Activated CD8-positive, alpha-beta T cell treated with anti-CD3 and anti-CD28 coated beads for 36 hours (primary cell): ENCODE measurements around the gene B4GALT3. TPM values are rescaled to one million over a fixed set of nuclear protein-coding genes. Genes with fewer than 3 reads are reported as not detected.
A peak's percentile ranks its signal among the peaks of the same experiment; 100 is the strongest.

Experiments used
- ATAC-seq: fragments of 200-7000 bp; cut with Tn5 transposase; one replicate; pipeline ENCODE4 v1.10.0; 2021; ENCODE audit warnings: mild to moderate bottlenecking, moderate library complexity
- CTCF ChIA-PET: fragments of 350-600 bp; sonication (Branson Sonifier 250); formaldehyde crosslinking; loops from one replicate; lab custom pipeline; 2021; ENCODE audit warnings: antibody characterized with exemption; lab: Charles Lee
- POLR2A ChIA-PET: fragments of 350-600 bp; sonication (Branson Sonifier 250); formaldehyde crosslinking; loops from one replicate; lab custom pipeline; 2021; ENCODE audit warnings: antibody characterized with exemption; lab: Charles Lee
- DNase-seq: peaks from one replicate; pipeline ENCODE4 v3.0.0-alpha.2; 2020
- H3K27ac Mint-ChIP-seq: one replicate; pipeline ENCODE4 v1.8.0; 2021; ENCODE audit warnings: mild to moderate bottlenecking, mixed read lengths
- H3K27me3 Mint-ChIP-seq: one replicate; pipeline ENCODE4 v1.8.0; 2021; ENCODE audit warnings: mixed read lengths
- H3K36me3 Mint-ChIP-seq: one replicate; pipeline ENCODE4 v1.8.0; 2021; ENCODE audit warnings: low read depth, mixed read lengths
- H3K4me1 Mint-ChIP-seq: one replicate; pipeline ENCODE4 v1.8.0; 2021; ENCODE audit warnings: low read depth, mixed read lengths
- H3K4me3 Mint-ChIP-seq: one replicate; pipeline ENCODE4 v1.8.0; 2021; ENCODE audit warnings: mild to moderate bottlenecking, moderate library complexity, mixed read lengths
- H3K9me3 Mint-ChIP-seq: one replicate; pipeline ENCODE4 v1.8.0; 2021; ENCODE audit warnings: mixed read lengths
- intact Hi-C: fragments of 100-400 bp; cut with micrococcal nuclease; formaldehyde crosslinking; loops from one replicate; pipeline ENCODE4 v1.10.0; 2022
- total RNA-seq, 2 experiments: library from RNA; stranded (reverse); gene quantifications; one replicate each; pipeline ENCODE4 v1.2.3, GENCODE V29; 2021
- TF ChIP-seq, protein P1 (sequence below): fragments of 200-600 bp; IDR thresholded peaks from one replicate; pipeline ENCODE4 v1.8.0; 2022; ENCODE audit warnings: antibody characterized with exemption, mild to moderate bottlenecking

The B4GALT3 gene
- total RNA-seq, 2 experiments from 2014 or later, result 39.9 to 40.8 TPM

DNA sequence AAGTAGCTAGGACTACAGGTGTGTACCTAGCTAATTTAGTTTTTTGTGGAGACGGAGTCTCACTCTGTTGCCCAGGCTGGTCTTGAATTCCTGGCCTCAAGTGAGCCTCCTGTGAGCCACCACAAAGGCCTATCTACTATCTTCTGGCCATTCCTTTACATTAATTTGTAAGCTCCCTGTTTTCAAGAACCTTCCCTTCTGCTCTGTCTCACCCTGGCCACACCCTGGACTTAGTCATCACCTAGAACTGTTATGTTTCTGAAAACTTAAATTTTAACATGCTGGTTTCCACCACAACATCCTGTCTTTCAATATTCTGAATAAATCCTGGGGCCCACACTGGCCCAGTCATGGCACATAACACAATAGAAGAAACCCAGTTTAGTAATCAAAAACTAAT, 4.9 kb upstream of the B4GALT3 start:
- peaks cover 73% of the 10 kb centered on the region for H3K4me1 Mint-ChIP-seq
- DNase-seq, result peak; percentile 86
- intact Hi-C loops, result no loop called here

DNA sequence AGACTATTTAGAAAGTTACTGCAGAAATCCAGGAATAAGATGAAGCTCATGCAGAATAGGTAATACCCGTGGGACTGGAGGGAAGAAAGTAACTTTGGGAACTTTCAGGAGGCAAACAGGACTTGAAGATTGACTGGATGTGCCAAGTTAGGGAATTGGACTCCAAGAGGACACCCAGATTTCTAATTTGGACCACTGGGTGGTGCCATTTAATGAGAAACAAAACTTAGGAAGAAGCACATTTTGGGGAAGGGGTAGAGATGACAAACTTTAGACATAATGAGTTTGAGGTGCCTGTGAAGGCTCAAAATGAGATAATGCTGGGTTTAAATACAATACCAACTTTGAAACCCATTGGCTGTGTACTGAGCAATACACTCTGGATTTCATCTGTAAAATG, 3.3 kb upstream of the B4GALT3 start:
- POLR2A ChIA-PET, result interaction anchor here (1.3 to 2.6 kb wide), 3 partner anchors 9 to 21 kb away, joined by 3 to 13 read pairs (median 4); partner anchors contain the start of genes NDUFS2 and PPOX
- intact Hi-C loops, result no loop called here
- no peak for DNase-seq

More for the DNA sequence above, 4.9 kb upstream of the B4GALT3 start:
- Mint-ChIP-seq H3K4me3 (peak overlapping the region; percentile 1), H3K9me3 (no peaks in the 10 kb centered on the region), H3K27ac (peak overlapping the region; percentile 91), H3K36me3 (no peaks in the 10 kb centered on the region), H3K27me3 (no peaks in the 10 kb centered on the region)
- POLR2A ChIA-PET, result interaction anchor here (0.6 to 2.6 kb wide), 7 partner anchors 15 to 501 kb away, joined by 3 to 13 read pairs (median 4); partner anchors contain the start of genes NDUFS2 and PPOX
- TF ChIP-seq, protein P1, sequence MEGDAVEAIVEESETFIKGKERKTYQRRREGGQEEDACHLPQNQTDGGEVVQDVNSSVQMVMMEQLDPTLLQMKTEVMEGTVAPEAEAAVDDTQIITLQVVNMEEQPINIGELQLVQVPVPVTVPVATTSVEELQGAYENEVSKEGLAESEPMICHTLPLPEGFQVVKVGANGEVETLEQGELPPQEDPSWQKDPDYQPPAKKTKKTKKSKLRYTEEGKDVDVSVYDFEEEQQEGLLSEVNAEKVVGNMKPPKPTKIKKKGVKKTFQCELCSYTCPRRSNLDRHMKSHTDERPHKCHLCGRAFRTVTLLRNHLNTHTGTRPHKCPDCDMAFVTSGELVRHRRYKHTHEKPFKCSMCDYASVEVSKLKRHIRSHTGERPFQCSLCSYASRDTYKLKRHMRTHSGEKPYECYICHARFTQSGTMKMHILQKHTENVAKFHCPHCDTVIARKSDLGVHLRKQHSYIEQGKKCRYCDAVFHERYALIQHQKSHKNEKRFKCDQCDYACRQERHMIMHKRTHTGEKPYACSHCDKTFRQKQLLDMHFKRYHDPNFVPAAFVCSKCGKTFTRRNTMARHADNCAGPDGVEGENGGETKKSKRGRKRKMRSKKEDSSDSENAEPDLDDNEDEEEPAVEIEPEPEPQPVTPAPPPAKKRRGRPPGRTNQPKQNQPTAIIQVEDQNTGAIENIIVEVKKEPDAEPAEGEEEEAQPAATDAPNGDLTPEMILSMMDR, result no peak
- CTCF ChIA-PET, result interaction anchor here (0.9 to 5.7 kb wide), 13 partner anchors 11 to 202 kb away, joined by 3 to 45 read pairs (median 6); partner anchors contain the start of genes APOA2, NDUFS2, PPOX and TOMM40L
- ATAC-seq, result peak; percentile 64

DNA sequence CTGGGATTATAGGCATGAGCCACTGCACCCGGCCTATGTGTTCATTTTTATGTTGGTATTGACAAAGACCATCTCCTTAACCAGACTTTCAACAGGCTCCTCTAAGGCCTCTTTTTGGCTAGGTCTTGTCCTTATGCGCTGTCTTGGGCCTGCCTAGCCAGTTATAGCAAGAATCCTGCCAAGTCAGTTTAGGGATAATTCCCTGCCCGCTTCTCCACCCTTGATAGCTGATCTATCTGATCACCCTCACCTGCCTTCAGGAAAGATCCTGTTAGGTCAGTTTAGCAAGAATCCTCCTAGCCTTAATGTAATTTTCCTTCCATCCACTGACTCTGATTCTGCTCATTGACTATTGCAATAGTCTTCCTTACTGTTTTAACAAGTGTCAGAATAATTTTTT, 2.4 kb upstream of the B4GALT3 start:
- no peak overlapping the region for H3K4me3 Mint-ChIP-seq
- intact Hi-C loops, result no loop called here
- POLR2A ChIA-PET, result interaction anchor here (0.5 to 1.3 kb wide), 3 partner anchors 8 to 26 kb away, joined by 3 to 4 read pairs (median 3); partner anchors contain the start of genes PPOX and UFC1
- ATAC-seq (no peak), DNase-seq (no peak)
- TF ChIP-seq, protein P1, result no peak
- no peak overlapping the region for H3K27ac Mint-ChIP-seq
- CTCF ChIA-PET, result interaction anchor here (0.9 to 5.7 kb wide), 6 partner anchors 13 to 203 kb away, joined by 4 to 45 read pairs (median 8); partner anchors contain the start of genes APOA2, NDUFS2, PPOX and TOMM40L
- peaks cover 65% of the 10 kb centered on the region for H3K4me1 Mint-ChIP-seq
- H3K27me3 Mint-ChIP-seq, result no peaks in the 10 kb centered on the region
- no peaks in the 10 kb centered on the region for H3K9me3 Mint-ChIP-seq
- H3K36me3 Mint-ChIP-seq, result peaks cover 9% of the 10 kb centered on the region

More for the DNA sequence above, 3.3 kb upstream of the B4GALT3 start:
- ATAC-seq, result no peak
- Mint-ChIP-seq H3K36me3 (peaks cover 9% of the 10 kb centered on the region), H3K9me3 (no peaks in the 10 kb centered on the region), H3K27ac (peak overlapping the region; percentile 70), H3K4me1 (peaks cover 68% of the 10 kb centered on the region), H3K27me3 (no peaks in the 10 kb centered on the region), H3K4me3 (no peak overlapping the region)
- TF ChIP-seq, protein P1, result peak; percentile 40
- CTCF ChIA-PET, result interaction anchor here (0.9 to 5.7 kb wide), 8 partner anchors 11 to 202 kb away, joined by 4 to 45 read pairs (median 8); partner anchors contain the start of genes APOA2, NDUFS2, PPOX and TOMM40L

DNA sequence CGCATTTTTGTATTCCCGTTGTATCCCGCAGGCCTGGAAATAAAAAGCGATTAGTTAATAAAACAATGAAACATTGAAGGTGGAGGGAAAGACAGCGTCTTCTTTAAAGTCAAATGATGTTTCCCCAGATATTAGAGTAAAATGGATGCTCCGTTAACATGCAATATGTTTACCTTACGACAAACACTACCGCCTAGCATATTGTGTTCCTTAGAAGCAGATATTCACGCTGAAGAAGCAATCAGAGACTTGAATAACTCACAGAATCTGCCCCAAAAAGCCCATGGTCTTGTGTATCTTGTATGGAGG, 583 bp upstream of the B4GALT3 start:
- DNase-seq, result no peak
- Mint-ChIP-seq H3K27ac (peak overlapping the region; percentile 99), H3K27me3 (no peaks in the 10 kb centered on the region), H3K4me1 (peaks cover 56% of the 10 kb centered on the region), H3K36me3 (peaks cover 22% of the 10 kb centered on the region), H3K9me3 (no peaks in the 10 kb centered on the region), H3K4me3 (peak overlapping the region; percentile 97)
- intact Hi-C loops, result no loop called here
- TF ChIP-seq, protein P1, result no peak
- ChIA-PET POLR2A (interaction anchor here (0.6 to 3.7 kb wide), 8 partner anchors 12 to 216 kb away, joined by 3 to 46 read pairs (median 6); partner anchors contain the start of genes NDUFS2, PPOX, TOMM40L and UFC1), CTCF (interaction anchor here (1.5 to 3.7 kb wide), 3 partner anchors 9 to 34 kb away, joined by 3 to 30 read pairs (median 3); partner anchors contain the start of gene PPOX)
- ATAC-seq, result no peak
